NCI-H1105 (cell line): ENCODE results near the gene DHODH.
"Not testable (repeated sequence)": the region's sequence is repeated elsewhere in the genome, so short reads cannot be mapped to it uniquely, and the experiment has no call there.

Source experiments
- DNase-seq: peaks from one replicate; lab custom pipeline; 2025; lab: John Stamatoyannopoulos, UW

DHODH gene

DNA sequence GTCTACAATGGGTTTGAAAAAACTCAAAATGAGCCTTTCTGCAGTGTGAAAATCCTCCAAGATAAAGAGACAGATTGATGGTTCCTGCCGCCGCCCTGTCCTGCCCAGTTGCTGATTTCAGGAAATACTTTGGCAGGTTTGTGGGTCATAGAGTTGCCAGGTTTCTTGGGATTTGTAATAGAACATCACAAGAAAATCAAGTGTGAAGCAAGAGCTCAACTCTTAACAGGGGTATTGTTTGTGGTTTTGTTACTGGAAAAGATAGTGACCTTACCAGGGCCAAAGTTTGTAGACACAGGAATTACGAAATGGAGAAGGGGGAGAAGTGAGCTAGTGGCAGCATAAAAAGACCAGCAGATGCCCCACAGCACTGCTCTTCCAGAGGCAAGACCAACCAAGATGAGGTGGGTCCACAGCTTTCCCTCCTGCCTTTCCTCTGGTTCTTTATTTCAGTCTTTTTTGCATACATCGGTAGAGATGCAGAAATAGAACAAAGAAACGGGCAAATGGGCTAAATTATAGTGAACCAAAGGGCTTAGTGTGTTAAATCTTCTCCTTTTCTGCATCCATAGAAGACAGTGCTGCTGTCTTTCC lies 45.8 kb downstream of the DHODH start, which contains the start of gene HP:
Gene HP (plus strand): TSS at position 252 of the 594 bp plus-strand sequence. CDS start 148 bp downstream, at position 400.
- DNase-seq: not testable (repeated sequence)

DNA sequence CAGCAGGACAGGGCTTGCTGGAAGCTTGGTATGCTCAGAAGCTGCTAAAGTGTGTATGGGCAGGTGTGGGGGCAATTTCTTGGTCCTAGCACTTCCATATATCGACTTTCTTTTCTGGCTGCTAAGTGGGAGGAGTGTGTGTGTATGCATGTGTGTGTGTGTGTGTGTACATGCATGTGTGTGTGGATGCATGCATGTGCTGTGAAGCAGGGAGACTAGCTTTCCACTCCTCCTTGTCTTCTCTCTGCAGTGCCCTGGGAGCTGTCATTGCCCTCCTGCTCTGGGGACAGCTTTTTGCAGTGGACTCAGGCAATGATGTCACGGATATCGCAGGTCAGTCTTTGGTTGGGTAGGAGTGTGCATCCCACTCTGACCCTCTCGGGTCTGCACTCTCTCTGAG lies 47.4 kb downstream of the DHODH start:
- no peak for DNase-seq

DNA sequence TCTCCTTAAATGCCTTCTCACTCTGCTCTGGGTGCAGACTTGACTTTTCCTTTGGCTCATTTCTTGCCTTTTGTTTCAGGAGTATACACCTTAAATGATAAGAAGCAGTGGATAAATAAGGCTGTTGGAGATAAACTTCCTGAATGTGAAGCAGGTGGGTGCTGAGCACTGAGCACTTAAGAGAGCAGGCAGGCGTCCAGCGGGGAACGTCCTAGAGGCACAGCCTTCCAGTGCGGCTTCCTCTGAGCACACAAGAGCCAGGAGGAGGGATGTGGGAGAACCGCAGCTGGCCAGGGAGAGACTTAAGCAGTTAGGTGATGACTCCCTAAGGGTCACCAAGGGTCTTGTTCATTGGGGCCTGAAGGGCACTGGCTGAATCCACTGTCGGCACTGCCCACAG lies 48.8 kb downstream of the DHODH start:
- not testable (repeated sequence) for DNase-seq

DNA sequence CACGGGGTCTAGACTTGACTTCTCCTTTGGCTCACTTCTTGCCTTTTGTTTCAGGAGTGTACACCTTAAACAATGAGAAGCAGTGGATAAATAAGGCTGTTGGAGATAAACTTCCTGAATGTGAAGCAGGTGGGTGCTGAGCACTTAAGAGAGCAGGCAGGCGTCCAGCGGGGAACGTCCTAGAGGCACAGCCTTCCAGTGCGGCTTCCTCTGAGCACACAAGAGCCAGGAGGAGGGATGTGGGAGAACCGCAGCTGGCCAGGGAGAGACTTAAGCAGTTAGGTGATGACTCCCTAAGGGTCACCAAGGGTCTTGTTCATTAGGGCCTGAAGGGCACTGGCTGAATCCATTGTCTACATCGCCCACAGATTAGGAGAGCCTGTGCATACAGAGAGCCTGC lies 50.5 kb downstream of the DHODH start:
- not testable (repeated sequence) for DNase-seq

GRCh38 chr16:72060405-72060804 lies 51.9 kb downstream of the DHODH start:
- DNase-seq: no peak

DNA sequence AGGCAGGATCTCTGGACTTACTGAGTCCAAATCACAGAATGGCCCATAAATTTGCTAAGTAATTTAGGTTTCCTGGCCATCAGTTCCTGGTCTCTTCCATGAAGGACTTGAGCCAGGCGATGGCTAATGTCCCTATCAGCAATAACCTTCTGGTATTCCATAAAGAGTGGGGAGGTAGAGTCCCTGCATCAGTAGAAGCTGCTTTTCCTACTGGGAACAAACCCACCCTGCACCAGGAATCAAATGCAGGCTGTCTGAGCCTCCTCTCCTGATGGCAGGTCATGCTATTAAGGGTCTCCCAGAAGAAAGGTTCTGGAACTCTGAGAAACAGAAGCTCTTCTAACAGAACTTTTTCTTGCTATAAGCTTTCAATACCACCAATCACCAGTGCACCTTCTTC lies 53.0 kb downstream of the DHODH start:
- no peak for DNase-seq

GRCh38 chr16:72064361-72064894 lies 55.9 kb downstream of the DHODH start:
- no peak for DNase-seq

DNA sequence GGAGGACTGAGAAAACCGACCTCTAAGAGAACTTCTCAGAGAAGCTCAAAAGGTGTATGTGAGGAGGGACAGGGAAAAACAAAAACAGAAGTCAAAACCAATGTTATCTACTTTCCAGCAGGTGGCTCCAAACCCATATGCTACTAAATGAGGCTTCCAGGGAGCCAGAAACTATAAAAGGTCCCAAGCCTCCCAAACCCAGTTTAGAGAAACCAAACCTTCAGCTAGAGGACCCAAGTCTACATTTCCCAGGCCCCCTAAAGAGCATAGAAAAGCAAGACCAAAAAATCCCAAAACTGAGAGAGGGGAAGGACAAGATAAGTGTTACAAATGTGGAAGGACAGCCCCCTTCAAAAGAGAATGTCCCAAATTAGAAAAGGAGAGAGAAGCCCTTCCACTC lies 58.2 kb downstream of the DHODH start:
- DNase-seq: peak; percentile 2

- no peak for DNase-seq
Observed at GRCh38 chr16:72068930-72069329, 60.4 kb downstream of the DHODH start.

DNA sequence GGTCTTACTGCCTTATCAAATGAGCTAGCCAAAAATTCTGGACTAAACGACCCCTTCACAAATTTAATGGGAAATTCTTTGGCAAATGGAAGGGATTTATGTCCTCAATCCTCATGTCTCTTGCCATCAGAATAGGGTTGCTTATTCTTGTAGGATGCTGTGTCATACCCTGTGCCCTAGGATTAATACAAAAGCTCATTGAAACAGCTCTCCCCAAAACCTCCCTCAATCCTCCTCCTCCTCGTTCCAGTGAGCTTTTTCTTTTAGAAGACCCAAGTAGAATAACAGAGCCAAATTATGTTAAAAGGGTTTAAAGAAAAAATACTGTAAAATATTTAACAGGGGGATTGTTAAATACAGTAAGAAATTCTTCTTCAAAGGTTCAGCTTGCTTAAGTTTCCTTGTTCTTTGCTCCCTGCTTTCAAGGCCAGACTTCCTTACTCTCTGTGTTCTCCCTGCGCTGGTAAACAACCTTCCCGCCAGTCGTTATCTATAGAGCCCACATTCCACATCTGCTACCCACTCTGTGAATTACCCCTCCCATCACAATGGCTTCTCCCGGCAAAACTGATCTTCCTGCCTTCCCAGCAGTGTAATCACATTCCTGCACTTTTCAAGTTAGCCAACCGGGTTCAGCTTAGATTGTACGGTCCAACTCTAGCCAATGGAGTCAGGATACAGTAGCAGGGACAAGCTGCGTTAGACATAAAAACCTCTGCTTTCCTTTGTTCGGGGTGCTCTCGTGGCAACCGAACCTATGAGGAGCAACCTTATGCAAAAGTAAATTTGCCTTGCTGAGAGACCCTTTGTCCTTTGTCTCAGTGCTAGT lies 64.2 kb downstream of the DHODH start:
- DNase-seq: no peak

DNA sequence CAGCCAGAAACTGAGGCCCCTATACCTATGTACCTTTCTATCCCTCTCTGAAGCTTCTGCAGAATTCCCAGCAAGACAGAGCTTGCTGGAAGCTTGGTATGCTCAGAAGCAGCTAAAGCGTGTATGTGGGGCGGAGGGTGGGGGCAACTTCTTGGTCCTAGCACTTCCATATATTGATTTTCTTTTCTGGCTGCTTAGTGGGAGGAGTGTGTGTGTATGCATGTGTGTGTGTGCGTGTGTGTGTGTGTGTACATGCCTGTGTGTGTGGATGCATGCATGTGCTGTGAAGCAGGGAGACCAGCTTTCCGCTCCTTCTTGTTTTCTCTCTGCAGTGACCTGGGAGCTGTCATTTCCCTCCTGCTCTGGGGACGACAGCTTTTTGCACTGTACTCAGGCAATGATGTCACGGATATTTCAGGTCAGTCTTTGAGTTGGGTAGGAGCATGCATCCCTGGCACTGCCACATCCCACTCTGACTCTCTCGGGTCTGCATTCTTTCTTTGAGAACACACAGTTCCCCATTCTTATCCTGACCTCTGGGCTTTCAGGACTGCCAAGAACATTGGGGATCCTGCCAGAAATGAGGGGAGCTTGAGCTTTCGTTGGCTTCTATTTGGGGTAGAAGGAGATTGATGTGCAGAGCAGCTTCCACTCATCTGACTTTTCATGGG lies 65.2 kb downstream of the DHODH start:
- no peak for DNase-seq

- DNase-seq: not testable (repeated sequence)
Observed at GRCh38 chr16:72075067-72075466, 66.5 kb downstream of the DHODH start.
